IPS-18c (cell line): Measurements from ENCODE around the gene METRNL.

Experiments used
- H3K4me3 ChIP-seq: 2 replicates; pipeline ENCODE4 v1.7.0; 2013; ENCODE audit warnings: low read depth, mild to moderate bottlenecking, low read length, moderate library complexity; ENCODE audit not compliant: insufficient read depth
- H3K9me3 ChIP-seq: one replicate; pipeline ENCODE4 v1.6.1; 2013; ENCODE audit warnings: mild to moderate bottlenecking, low read length, moderate library complexity; ENCODE audit not compliant: control insufficient read depth, insufficient read depth

METRNL gene

DNA sequence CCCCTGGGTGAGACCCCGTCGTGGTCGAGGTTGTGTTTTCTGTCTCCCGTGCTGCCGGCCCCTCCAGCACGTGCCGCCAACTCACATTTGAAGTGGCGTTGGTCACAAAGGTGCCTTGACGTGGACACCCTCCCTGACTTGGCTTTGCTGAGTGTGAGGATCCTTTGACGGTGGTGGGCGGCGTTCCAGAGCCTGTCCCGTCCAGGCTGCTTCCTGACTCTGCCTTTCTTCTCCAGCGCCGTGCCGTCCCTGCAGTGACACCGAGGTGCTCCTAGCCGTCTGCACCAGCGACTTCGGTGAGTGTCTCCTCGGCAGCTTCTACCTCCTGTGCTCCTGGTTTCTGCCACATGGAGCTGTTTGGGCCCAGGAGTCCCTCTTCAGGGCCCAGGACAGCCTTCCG is 13.5 kb downstream of the METRNL start:
- H3K4me3 ChIP-seq, result no peak overlapping the region
- no peaks in the 10 kb centered on the region for H3K9me3 ChIP-seq

DNA sequence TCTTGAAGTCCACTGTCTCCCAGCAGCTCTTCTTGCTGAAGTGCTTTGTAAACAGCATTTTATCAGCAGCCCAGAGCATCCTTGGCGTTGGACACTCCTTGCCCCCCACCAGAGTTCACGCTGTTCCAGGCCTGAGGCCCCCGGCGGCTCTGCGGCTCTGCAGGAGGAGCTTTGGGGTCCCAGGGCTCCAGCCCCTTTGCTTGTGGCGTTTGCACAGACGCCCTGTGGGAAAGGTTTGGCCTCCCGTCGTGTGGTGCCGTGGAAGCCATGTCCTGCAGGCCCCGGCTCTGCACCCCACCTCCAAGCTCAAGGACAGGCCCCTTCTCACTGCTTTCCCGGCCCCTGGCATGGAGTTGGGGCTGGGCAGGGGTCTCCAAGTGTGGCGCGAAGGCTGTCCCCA is 14.1 kb downstream of the METRNL start:
- H3K9me3 ChIP-seq, result no peaks in the 10 kb centered on the region

DNA sequence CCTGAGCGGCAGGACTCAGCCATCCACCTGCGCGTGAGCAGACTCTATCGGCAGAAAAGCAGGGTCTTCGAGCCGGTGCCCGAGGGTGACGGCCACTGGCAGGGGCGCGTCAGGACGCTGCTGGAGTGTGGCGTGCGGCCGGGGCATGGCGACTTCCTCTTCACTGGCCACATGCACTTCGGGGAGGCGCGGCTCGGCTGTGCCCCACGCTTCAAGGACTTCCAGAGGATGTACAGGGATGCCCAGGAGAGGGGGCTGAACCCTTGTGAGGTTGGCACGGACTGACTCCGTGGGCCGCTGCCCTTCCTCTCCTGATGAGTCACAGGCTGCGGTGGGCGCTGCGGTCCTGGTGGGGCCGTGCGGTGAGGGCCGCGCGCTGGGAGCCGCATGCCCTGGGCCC is 14.9 kb downstream of the METRNL start:
- Histone ChIP-seq H3K9me3 (no peaks in the 10 kb centered on the region), H3K4me3 (no peak overlapping the region)

More for the DNA sequence above, 14.1 kb downstream of the METRNL start:
- H3K4me3 ChIP-seq, result no peak overlapping the region

DNA sequence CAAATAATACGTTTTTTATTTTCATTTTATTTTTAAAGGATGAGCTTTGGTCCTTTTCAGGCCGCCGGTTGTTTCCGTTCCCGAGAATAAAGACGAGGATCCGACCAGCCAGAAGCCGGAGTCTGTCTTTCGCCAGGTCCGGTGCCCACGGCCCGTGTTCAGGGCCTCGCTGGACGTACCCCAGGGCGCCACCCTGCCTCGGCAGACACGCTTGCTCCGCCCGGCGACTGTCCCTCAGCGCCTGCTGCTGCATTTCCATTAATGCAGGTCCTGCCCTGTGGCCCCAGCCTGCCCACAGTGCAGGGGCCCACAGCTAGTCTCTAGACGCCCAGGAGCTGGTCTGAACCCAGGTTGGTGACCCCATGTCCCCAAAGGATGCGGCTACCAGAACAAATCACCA is 15.6 kb downstream of the METRNL start:
- Histone ChIP-seq H3K9me3 (no peaks in the 10 kb centered on the region), H3K4me3 (no peak overlapping the region)

DNA sequence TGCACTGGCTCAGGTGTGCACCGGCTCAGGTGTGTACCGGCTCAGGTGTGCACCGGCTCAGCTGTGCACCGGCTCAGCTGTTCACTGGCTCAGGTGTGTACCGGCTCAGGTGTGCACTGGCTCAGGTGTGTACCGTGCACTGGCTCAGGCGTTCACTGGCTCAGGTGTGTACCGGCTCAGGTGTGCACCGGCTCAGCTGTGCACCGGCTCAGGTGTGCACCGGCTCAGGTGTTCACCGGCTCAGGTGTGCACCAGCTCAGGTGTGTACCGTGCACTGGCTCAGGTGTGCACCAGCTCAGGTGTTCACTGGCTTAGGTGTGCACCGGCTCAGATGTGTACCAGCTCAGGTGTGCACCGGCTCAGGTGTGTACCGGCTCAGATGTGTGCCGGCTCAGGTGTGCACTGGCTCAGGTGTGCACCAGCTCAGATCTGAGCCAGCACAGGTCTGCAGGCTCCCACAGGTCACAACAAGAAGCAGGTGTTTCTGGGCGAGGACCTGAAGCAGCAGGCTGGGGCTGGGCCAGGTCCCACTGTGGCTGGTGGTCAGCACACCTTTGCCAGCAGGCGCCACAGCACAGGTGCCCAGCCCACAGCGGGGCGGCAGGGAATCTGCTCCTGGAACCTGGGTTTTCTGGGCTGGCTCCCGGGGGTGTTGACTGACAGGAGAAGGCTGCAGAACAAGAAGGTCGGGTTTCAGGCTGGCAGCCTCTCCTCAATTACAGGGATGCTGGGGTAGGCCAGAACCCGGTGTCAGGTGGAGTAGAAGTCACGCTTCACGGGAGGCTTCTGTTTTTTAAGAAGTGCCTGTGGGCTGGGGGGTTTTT is 17.2 kb downstream of the METRNL start:
- Histone ChIP-seq H3K9me3 (no peaks in the 10 kb centered on the region), H3K4me3 (no peak overlapping the region)

DNA sequence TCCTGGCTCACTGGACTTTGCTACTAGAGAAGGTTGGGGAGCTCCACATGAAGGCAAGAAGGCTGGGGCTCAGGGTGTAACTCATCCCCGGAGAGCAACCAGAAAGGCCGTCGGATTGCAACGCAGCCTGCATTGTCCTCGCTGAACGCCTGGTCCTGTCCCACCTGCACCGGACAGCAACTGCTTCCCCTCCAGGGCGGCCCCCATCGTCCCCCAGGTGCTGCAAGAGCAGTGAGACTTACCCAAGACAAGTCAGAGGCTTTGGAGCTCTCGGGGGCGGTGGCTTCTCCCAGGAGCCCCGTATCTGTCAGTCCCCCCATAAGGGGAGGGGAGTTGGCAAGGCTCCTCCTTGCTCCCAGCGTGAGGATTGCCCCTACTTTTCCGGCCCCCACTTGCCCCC is 18.4 kb downstream of the METRNL start:
- H3K9me3 ChIP-seq, result no peaks in the 10 kb centered on the region

DNA sequence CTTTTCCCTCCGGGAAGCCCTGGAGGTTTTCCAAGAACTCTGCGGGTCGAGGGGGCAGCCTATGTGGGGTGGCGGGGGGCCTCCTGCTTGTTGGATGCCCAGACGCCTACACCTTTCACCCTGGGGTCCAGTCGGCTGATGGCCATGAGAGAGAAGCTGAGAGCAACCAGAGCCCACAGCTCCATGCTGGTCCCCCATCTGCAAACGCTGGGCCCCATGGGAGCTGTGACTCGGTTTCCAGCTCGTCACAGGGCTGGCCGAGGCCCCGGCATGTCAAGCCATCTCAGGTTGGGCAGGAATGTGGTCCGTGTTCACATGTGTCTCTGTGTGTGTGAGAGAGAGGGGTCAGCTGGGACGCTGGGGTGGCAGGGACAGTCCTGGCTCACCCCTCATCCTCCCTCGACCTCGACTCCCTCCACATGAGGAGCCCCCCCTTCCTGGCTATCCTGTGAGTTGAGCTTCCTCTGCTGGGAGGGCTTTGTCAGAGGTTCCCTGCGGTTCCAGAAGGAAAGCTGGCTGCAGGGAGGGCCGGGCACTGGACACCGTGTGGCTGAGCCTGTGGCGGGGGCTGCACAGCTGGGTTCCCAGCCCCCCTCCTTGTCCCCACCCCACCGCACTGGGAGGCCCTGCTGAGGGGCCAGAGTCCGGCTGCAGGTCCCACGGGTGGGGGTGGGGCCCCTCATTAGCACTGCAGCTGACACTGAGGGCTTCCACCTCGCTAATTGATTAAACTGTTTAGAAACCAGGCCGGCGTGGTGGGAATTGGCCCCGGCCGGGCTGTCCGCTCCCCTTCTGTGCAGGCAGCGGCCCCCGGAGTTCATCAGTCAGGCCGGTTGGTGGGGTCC is 19.1 kb downstream of the METRNL start:
- no peaks in the 10 kb centered on the region for H3K9me3 ChIP-seq
- H3K4me3 ChIP-seq, result no peak overlapping the region

More for the DNA sequence above, 18.4 kb downstream of the METRNL start:
- no peak overlapping the region for H3K4me3 ChIP-seq

DNA sequence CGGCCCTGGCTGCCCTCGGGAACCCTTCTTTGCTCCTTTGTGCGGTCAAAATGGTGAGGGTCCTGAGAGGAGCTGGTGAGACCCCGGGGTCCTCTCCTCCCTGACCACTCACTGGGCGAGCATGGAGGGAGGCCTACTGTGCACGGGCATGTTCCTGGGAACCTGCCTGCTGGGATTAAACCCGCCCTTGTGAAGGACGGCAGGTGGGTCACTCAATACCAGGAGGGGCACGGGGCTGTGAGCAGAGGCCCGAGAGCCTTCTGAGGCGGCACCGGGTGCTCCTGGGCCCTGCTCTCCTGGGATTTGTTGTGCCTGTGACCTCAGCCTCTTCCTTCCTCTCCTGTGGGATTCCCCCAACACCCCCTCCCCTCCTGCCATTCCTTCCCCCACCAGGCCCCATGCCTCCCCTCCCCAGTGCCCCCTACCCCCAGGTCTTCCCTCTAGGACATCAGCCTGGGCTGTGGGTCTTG is 19.7 kb downstream of the METRNL start:
- H3K9me3 ChIP-seq, result no peaks in the 10 kb centered on the region
- H3K4me3 ChIP-seq, result no peak overlapping the region

DNA sequence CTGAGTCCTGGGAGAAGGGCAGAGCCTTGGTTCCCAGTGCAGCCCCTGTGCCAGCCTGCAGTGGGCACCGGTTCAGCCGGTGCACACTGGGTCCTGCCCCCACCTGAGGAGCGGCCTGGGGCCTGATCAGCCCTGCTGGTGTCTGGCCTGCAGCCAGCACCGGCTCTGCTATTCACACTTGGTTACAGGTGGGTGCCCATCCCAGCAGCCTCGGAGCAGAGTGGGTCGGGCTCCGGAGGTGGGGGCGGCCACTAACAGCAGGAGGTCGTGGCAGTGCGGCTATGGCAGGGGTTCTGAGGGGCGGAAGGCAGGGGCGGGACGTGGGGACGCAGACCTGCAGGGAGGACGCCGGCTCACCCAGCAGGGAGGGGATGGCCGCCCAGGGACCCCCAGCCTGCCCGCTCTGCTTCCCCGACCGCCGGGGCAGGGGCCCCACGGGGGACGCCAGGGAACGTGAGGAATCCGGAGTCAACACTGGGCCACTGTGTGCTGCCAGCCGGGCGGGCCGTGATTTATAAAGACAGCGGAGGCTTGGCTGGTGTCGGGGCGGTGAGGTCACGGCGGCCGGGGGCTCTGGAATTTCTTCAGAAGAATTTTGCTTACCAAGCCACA is 20.3 kb downstream of the METRNL start:
- Histone ChIP-seq H3K9me3 (no peaks in the 10 kb centered on the region), H3K4me3 (peak overlapping the region; percentile 28)

DNA sequence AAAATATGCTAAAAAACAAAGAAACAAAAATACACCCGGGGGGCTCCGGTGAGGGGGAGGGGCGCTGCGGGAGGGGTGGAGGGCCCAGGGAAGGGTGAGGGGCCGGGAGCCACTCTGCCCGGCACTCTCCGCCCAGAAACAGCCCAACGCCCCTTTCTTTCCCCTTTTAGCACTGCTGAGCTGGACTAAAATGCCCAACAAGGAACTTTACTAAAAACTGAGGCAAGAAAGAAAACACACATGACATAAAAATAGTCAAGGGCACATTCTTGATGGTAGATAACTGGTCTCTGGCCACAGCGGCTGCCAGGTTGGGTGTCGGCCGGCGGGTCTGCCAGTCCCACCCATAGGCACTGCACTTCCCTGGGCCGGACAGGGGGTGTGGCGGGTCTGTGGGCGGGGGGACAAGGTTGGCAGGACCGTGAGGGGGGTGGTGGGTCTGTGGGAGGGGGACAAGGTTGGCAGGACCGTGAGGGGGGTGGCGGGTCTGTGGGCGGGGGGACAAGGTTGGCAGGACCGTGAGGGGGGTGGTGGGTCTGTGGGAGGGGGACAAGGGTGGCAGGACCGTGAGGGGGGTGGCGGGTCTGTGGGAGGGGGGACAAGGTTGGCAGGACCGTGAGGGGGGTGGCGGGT is 20.9 kb downstream of the METRNL start:
- H3K4me3 ChIP-seq, result no peak overlapping the region

DNA sequence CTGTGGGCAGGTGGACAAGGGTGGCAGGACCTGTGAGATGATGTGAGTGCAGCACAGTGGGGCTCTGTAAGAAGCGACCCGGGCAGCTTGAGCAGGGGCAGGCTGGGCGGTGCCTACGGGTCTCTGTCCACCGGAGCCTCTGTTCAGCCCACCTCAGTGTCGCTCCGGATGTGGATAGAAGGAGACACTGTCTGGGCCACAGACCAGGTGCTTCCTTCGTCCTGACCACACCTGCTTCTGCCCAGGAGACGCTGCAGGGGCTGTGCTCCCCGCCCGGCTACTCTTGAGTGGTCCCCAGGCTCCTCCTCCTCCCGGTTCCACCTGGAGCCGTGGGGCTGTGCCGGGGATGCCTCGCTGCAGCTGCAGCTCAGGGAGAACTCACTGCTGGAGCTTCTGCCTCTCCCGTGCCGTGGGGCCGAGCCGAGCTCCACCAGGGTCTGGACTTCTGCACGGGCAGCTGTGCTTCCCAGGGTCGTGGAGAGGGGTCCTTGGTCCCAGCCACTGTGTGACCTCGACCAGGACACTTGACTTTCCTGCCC is 21.5 kb downstream of the METRNL start:
- no peaks in the 10 kb centered on the region for H3K9me3 ChIP-seq

More for the DNA sequence above, 20.9 kb downstream of the METRNL start:
- no peaks in the 10 kb centered on the region for H3K9me3 ChIP-seq

DNA sequence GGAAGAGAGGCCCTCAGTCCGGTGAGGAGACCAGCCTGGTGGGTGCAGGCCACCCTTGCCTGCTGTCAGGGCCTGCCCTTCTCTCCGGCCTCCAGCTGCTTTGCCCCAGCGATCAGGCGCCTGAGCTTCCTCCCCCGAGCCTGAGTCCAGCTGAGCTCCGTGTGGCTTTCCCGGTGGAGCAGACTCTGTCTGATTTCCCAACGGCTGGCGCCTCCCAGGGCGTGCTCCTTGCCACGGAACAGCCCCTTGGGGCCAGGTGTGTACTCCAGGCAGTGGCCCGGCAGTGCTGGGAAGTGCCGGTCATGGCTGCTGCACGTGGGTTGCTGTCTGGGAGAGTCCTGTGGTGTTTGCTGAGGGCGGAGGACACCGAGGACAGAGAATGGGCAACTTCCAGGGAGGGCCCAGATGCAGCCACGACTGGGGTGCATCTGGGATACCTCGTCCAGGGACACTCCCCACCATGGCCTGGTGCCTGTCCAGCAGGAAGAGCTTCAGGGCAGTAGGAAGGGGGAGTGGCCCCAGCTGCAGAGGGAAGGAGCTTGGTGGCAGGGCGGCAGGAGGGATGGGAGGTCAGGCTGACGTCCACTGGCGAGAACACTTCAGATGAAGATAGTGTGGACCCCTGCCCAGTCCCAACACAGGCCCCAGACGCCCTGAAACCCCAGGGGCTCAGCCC is 22.5 kb downstream of the METRNL start:
- Histone ChIP-seq H3K9me3 (no peaks in the 10 kb centered on the region), H3K4me3 (no peak overlapping the region)

More for the DNA sequence above, 21.5 kb downstream of the METRNL start:
- no peak overlapping the region for H3K4me3 ChIP-seq

DNA sequence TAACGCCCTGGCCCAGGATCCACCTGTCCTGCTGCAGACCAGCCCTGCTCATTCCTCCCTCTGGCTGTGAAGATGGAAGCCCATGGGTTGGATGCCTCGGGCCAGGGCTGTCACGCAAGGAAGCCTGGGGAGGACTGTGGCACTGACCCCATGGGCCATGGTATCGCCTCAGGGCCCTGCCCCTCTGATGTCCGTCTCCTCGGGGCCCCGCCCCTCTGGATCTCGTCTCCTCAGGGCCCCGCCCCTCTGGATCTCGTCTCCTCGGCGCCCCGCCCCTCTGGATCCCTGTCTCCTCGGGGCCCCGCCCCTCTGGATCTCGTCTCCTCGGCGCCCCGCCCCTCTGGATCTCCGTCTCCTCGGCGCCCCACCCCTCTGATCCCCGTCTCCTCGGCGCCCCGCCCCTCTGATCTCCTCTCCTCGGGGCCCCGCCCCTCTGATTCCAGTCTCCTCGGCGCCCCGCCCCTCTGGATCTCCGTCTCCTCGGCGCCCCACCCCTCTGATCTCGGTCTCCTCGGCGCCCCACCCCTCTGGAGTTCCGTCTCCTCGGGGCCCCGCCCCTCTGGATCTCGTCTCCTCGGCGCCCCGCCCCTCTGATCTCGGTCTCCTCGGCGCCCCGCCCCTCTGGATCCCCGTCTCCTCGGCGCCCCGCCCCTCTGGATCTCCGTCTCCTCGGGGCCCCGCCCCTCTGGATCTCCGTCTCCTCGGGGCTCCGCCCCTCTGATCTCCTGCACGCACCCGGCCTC is 24.0 kb downstream of the METRNL start:
- Histone ChIP-seq H3K4me3 (no peak overlapping the region; the same call in 1 of the 2 replicates), H3K9me3 (no peaks in the 10 kb centered on the region)

DNA sequence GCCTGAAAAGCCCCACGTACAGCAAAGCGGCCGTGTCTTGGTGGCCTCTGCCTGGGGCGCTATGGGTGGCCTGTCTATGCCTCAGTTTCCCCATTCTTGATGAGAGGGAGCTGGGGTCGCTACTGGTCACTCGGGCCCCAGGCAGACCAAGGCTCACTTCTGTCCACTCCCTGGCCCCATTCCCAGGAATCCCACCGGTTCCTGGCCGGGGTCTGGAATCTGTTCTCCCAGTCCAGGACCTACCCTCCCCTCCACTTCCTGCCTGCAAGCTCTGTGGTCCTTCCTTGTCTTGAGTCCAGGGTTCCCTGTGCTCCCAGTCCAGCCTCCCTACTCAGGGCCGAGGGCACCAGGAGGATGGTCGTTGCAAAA is 24.5 kb downstream of the METRNL start:
- Histone ChIP-seq H3K9me3 (no peaks in the 10 kb centered on the region), H3K4me3 (no peak overlapping the region)

DNA sequence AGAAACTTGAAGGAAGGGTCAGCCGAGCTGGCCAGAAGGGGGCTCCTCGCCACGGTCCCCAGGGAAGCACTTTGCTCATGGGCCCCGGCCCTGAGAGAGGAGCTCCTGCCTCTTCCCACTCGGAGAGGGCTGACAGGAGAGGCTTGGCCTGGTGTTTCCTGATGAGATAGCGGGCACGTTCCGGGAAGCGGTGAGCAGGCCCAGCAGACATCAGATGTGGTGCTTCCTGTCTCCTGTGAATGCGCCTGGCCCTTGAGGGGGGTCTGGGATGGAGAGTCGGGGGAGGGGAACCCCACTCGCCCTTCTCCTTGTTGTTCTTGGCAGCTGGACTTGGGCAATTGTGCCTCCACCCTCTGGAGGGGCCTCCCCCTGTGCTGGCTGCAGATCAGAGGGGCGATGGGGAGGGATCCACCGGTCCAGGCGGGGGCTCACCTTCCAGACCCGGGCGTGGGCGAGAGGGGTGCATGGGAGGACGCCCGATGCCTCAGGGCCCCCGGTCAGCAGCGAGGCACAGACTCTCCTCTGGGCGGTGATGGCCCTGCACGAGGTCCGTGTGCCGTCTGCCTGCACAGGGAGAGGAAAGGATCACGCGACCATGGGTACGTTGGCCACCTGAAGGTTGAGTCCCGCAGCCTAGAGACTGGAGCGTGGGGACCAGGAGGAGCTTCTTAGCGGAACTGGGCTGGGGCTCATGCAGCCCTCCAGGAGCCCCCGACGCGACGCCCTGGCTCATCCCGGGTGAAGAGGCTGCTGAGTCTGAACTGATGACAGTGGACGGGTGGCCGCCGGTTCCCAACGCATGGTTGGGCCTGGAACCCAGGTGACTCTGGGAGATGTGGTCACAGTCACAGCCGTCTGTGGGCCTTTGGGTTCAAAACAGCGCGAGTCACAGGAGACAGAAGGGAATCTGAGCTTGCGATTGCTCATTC is 25.4 kb downstream of the METRNL start:
- Histone ChIP-seq H3K9me3 (no peaks in the 10 kb centered on the region), H3K4me3 (no peak overlapping the region)
